ENCODE results near the gene RIMS3. TPM values are rescaled to one million over a fixed set of nuclear protein-coding genes. Genes with fewer than 3 reads are reported as not detected.

RIMS3 gene
- total and polyA plus RNA-seq, 9 donors, result 1.3 to 12.6 (median 4.4) TPM

DNA sequence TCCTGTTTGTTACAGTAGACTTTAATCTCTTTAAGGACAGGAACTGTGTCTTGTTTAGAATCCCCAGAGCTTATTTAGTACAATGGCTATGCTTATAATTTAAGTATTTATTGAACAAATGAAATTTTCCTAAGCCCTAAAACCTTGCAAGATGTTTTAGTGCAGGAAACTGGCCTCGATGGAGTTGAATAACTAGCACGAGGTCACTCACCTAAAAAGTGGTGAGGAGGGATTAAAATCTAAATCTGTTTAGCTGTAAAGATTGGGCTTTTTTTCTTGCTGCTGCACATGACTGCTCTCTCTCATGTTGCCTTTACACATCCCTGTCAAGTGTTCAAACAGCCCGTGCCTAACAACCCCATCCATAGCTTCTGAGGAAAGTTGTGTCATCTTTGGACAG, 36.2 kb upstream of the RIMS3 start:
- Histone ChIP-seq H3K9me3 (no peaks in the 10 kb centered on the region), H3K27ac (no peak overlapping the region), H3K27me3 (no peaks in the 10 kb centered on the region), H3K4me3 (no peak overlapping the region), H3K36me3 (no peaks in the 10 kb centered on the region), H3K4me1 (ENCODE audit: insufficient read depth) (peaks cover 10% of the 10 kb centered on the region)
- intact Hi-C loops (cut with DNase I), result no loop called here
- 68 to 78% (median 75%) methylated on average over 3 of the region's 3 CpGs for WGBS, 3 donors
- no peak for TF ChIP-seq EP300 (IDR thresholded peaks at IDR 0.05)
- TF ChIP-seq, protein P1, sequence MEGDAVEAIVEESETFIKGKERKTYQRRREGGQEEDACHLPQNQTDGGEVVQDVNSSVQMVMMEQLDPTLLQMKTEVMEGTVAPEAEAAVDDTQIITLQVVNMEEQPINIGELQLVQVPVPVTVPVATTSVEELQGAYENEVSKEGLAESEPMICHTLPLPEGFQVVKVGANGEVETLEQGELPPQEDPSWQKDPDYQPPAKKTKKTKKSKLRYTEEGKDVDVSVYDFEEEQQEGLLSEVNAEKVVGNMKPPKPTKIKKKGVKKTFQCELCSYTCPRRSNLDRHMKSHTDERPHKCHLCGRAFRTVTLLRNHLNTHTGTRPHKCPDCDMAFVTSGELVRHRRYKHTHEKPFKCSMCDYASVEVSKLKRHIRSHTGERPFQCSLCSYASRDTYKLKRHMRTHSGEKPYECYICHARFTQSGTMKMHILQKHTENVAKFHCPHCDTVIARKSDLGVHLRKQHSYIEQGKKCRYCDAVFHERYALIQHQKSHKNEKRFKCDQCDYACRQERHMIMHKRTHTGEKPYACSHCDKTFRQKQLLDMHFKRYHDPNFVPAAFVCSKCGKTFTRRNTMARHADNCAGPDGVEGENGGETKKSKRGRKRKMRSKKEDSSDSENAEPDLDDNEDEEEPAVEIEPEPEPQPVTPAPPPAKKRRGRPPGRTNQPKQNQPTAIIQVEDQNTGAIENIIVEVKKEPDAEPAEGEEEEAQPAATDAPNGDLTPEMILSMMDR (IDR thresholded peaks at IDR 0.05), result no peak
- TF ChIP-seq POLR2A (IDR thresholded peaks at IDR 0.05), result no peak
- no peak for DNase-seq

DNA sequence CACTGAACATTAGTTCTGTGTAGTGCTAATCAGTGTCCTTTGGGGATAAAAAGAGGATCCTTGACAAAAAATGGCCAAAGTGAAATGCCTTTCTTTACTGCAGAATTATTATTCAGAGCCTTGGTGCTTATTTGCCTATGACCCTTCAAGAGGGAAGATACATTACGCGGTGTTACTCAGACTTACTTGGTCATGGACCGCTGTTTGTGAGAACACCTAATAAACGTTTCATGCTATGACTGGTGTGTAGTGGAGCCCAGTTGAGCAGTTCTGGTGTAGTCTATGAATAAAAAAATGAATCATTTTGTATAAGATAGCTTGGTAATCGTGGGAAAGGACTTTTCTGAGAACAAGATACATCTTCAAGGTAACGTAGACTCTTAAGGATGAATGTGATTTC, 34.3 kb upstream of the RIMS3 start:
- no peak overlapping the region for H3K4me3 ChIP-seq
- DNase-seq, result no peak
- no peaks in the 10 kb centered on the region for H3K36me3 ChIP-seq
- no peaks in the 10 kb centered on the region for H3K27me3 ChIP-seq
- TF ChIP-seq, protein P1 (IDR thresholded peaks at IDR 0.05), result no peak
- TF ChIP-seq POLR2A (IDR thresholded peaks at IDR 0.05) (no peak), EP300 (IDR thresholded peaks at IDR 0.05) (no peak)
- intact Hi-C loops (cut with DNase I), result no loop called here
- WGBS, 3 donors, result 90 to 91% (median 90%) methylated on average over 6 of the region's 6 CpGs
- H3K9me3 ChIP-seq, result no peaks in the 10 kb centered on the region
- no peak overlapping the region for H3K27ac ChIP-seq
- H3K4me1 ChIP-seq (ENCODE audit: insufficient read depth), result peaks cover 8% of the 10 kb centered on the region

DNA sequence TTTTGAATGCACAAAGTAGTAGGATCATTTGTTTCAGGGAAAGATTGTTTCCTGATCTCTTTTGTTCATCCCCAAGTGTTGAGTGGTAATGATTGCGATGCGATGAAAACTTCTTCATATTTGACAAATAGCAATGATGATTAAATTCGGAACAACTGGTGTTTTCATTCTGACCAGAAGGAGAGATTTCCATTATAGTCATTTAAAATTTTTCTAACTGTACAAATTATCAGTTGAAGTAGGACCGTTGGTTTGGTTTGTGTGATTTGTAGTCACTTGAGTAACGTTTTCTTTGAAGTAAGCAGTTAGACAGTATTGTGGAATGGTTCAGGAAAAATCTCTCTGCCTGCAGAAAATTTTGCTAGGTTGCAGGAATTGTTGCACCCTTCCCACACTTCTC, 32.0 kb upstream of the RIMS3 start:
- H3K4me1 ChIP-seq (ENCODE audit: insufficient read depth), result peaks cover 3% of the 10 kb centered on the region
- DNase-seq, result no peak
- no peaks in the 10 kb centered on the region for H3K36me3 ChIP-seq
- H3K27ac ChIP-seq, result no peak overlapping the region
- intact Hi-C loops (cut with DNase I), result no loop called here
- H3K27me3 ChIP-seq, result no peaks in the 10 kb centered on the region
- no peaks in the 10 kb centered on the region for H3K9me3 ChIP-seq
- no peak overlapping the region for H3K4me3 ChIP-seq
- 77 to 83% (median 82%) methylated on average over 5 of the region's 5 CpGs for WGBS, 3 donors
- TF ChIP-seq EP300 (IDR thresholded peaks at IDR 0.05), result no peak
- no peak for TF ChIP-seq POLR2A (IDR thresholded peaks at IDR 0.05)
- TF ChIP-seq, protein P1 (IDR thresholded peaks at IDR 0.05), result no peak

DNA sequence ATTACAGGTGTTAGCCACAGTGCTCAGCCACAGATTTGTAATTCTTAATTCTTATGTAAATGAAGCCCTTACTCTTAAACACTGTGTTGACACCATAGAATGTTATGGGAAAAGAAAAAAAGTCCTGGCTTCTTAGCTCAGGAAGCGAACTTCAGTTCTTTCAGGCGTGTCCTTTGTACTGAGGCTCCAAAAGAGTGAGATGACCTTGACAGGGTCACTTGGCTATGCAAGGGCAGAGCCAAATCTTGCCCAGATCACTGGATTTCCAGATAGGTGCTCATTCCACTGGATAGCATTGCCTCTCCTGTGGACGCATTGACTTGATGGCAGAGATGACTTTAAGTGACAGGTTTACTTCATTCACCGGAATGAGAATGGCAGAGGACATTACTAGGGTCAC, 30.8 kb upstream of the RIMS3 start:
- Histone ChIP-seq H3K9me3 (no peaks in the 10 kb centered on the region), H3K27me3 (no peaks in the 10 kb centered on the region), H3K4me1 (ENCODE audit: insufficient read depth) (peaks cover 3% of the 10 kb centered on the region), H3K4me3 (no peak overlapping the region), H3K36me3 (no peaks in the 10 kb centered on the region), H3K27ac (no peak overlapping the region)
- intact Hi-C loops (cut with DNase I), result no loop called here
- TF ChIP-seq, protein P1 (IDR thresholded peaks at IDR 0.05), result no peak
- TF ChIP-seq POLR2A (IDR thresholded peaks at IDR 0.05), result no peak
- TF ChIP-seq EP300 (IDR thresholded peaks at IDR 0.05), result no peak
- DNase-seq, result no peak
- 85 to 87% (median 86%) methylated on average over 4 of the region's 4 CpGs for WGBS, 3 donors

Measured in ovary (tissue), 9 donors.